Heart left ventricle (tissue), 13 donors: ENCODE results near the gene MINDY4.

Experiments
- CTCF ChIP-seq, 12 donors: fragments of 200-600 bp; sonication (generic) in 4 of 12; IDR thresholded peaks; one replicate each; pipeline versions ENCODE4 v1.5.0 to v1.8.0; 2018 to 2022; ENCODE audit warnings: antibody characterized with exemption in 12 of 12, mild to moderate bottlenecking in 5 of 12
- POLR2A ChIP-seq, 2 donors: fragments of 450-650 bp; IDR thresholded peaks; one replicate each; pipeline ENCODE4 v1.6.1; 2017; ENCODE audit warnings: antibody characterized with exemption in 2 of 2, mild to moderate bottlenecking in 2 of 2, moderate library complexity in 2 of 2
- donor health status: ischemic (EF 13 %, LVEDD 7.1; RV severe dilation, severe dysfunction).
- donor health status: DM: no; HTN: yes; CAD: no.
- donor health status: DM: no; HTN: no; CAD: no.
- donor health status: ischemic (EF 25% LVEDD 6.9; RV normal size, moderate dysfunction).
- donor health status: ischemic (EF 25% LVEDD 5.7; RV mildly dilated, moderate dysfunction).
- donor health status: ischemic (EF 35%, LVEDD 5.7; RV mildly dilated, moderate dysfunction).
- donor health status: nonischemic (EF 11% LVEDD 7.7; RV severe dilation, severe dysfunction).
- donor health status: DM: yes; HTN: yes; CAD: no.
- donor health status: PGD.
- donor health status: ischemic (EF 29% LVEDD 5.4; RV normal size, mild dysfunction).
- donor health status: nonischemic (EF 23%, LVEDD 6.1; RV moderate dilation, normal function).

GRCh38 chr7:30731581-30731980 lies 39.6 kb upstream of the MINDY4 start:
- TF ChIP-seq CTCF (IDR thresholded peaks at IDR 0.05) (no peak), POLR2A (IDR thresholded peaks at IDR 0.05) (no peak)
